Inflammatory macrophage treated with lipopolysaccharide for 1 hour (primary cell): ENCODE data around the gene PRX.
A peak's percentile ranks its signal among the peaks of the same experiment; 100 is the strongest.
"Not testable (repeated sequence)": the region's sequence is repeated elsewhere in the genome, so short reads cannot be mapped to it uniquely, and the experiment has no call there.

Experiments used
- DNase-seq, 2 donors: peaks; one replicate each; pipeline ENCODE4 v3.0.0-alpha.2; 2020 to 2022

The PRX gene

GRCh38 chr19:40433391-40434216 lies 20.4 kb upstream of the PRX start:
- peak; percentile 87 to 88 for DNase-seq

GRCh38 chr19:40432760-40433159 lies 19.6 kb upstream of the PRX start:
- DNase-seq, result not testable (repeated sequence)

- DNase-seq, result no peak
These were observed 18.5 kb upstream of the PRX start for GRCh38 chr19:40431698-40432097.

GRCh38 chr19:40430242-40430641 lies 17.1 kb upstream of the PRX start:
- not testable (repeated sequence) for DNase-seq

- DNase-seq, result not testable (repeated sequence)
These were observed 15.0 kb upstream of the PRX start for GRCh38 chr19:40428197-40428596.

- peak; percentile 100 for DNase-seq
These were observed 12.5 kb upstream of the PRX start, which contains the start of gene SERTAD1 for GRCh38 chr19:40425450-40426287. TSS of gene SERTAD1 (minus strand) at chr19:40425992. CDS start at chr19:40423546, 2,446 bp downstream.

- no peak for DNase-seq
These were observed 11.7 kb upstream of the PRX start for GRCh38 chr19:40424637-40425449.

GRCh38 chr19:40423938-40424337 lies 10.8 kb upstream of the PRX start:
- no peak for DNase-seq

- DNase-seq, result no peak
These were observed 9.8 kb upstream of the PRX start for GRCh38 chr19:40422748-40423566.

- no peak for DNase-seq
These were observed 9.0 kb upstream of the PRX start for GRCh38 chr19:40421993-40422747.

- DNase-seq, result peak; percentile 74 to 75
These were observed 7.9 kb upstream of the PRX start for GRCh38 chr19:40420766-40421765.

GRCh38 chr19:40420451-40420765 lies 7.2 kb upstream of the PRX start:
- no peak for DNase-seq

GRCh38 chr19:40419780-40420179 lies 6.6 kb upstream of the PRX start:
- DNase-seq, result no peak

GRCh38 chr19:40419066-40419612 lies 6.0 kb upstream of the PRX start:
- DNase-seq, result no peak

GRCh38 chr19:40418040-40418439 lies 4.9 kb upstream of the PRX start:
- DNase-seq, result no peak

GRCh38 chr19:40417643-40417981 lies 4.4 kb upstream of the PRX start:
- no peak for DNase-seq

GRCh38 chr19:40416918-40417642 lies 3.9 kb upstream of the PRX start:
- DNase-seq, result peak in 1 of 2 donors; percentile 31

- DNase-seq, result no peak
These were observed 2.6 kb upstream of the PRX start for GRCh38 chr19:40415768-40416167.
